Measurements from ENCODE around the gene BCS1L. TPM values are rescaled to one million over a fixed set of nuclear protein-coding genes. Genes with fewer than 3 reads are reported as not detected.

Gene BCS1L
- total RNA-seq, 1 donor from 2014 or later, result 36.5 TPM

GRCh38 chr2:218644721-218645120, 14.8 kb upstream of the BCS1L start:
- H3K4me1 Mint-ChIP-seq (ENCODE audit: unreplicated experiment), result no peaks in the 10 kb centered on the region
- no peak for DNase-seq (ENCODE audit: extremely low spot score, unreplicated experiment)
- TF ChIP-seq, protein P1, sequence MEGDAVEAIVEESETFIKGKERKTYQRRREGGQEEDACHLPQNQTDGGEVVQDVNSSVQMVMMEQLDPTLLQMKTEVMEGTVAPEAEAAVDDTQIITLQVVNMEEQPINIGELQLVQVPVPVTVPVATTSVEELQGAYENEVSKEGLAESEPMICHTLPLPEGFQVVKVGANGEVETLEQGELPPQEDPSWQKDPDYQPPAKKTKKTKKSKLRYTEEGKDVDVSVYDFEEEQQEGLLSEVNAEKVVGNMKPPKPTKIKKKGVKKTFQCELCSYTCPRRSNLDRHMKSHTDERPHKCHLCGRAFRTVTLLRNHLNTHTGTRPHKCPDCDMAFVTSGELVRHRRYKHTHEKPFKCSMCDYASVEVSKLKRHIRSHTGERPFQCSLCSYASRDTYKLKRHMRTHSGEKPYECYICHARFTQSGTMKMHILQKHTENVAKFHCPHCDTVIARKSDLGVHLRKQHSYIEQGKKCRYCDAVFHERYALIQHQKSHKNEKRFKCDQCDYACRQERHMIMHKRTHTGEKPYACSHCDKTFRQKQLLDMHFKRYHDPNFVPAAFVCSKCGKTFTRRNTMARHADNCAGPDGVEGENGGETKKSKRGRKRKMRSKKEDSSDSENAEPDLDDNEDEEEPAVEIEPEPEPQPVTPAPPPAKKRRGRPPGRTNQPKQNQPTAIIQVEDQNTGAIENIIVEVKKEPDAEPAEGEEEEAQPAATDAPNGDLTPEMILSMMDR (IDR thresholded peaks at IDR 0.05), result no peak
- H3K4me3 Mint-ChIP-seq (ENCODE audit: unreplicated experiment), result no peak overlapping the region
- no peak overlapping the region for H3K27ac Mint-ChIP-seq (ENCODE audit: unreplicated experiment)
- H3K36me3 Mint-ChIP-seq (ENCODE audit: unreplicated experiment), result peaks cover 30% of the 10 kb centered on the region
- no peaks in the 10 kb centered on the region for H3K9me3 Mint-ChIP-seq (ENCODE audit: unreplicated experiment)
- H3K27me3 Mint-ChIP-seq (ENCODE audit: unreplicated experiment), result no peaks in the 10 kb centered on the region

DNA sequence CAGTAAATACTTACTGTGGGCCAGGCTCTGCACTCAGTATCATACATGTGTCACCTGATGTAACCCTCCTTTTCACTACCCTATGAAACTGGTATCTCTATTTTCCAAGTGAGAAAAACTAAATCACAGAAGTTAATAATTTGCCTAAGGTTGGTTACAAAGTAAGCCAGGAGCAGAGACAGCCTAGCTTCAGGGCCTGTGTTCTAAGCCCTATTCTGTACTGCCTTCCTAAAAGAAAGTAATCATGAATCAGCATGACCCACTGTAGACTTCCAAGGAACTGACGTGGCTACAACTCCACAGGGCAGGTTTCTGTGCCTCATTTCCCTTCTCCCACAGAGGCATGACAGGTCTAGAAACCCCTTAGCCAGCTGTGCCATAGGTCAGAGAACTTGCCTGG, 14.4 kb upstream of the BCS1L start:
- Mint-ChIP-seq H3K4me3 (ENCODE audit: unreplicated experiment) (no peak overlapping the region), H3K36me3 (ENCODE audit: unreplicated experiment) (peaks cover 31% of the 10 kb centered on the region), H3K27ac (ENCODE audit: unreplicated experiment) (no peak overlapping the region), H3K4me1 (ENCODE audit: unreplicated experiment) (no peaks in the 10 kb centered on the region), H3K27me3 (ENCODE audit: unreplicated experiment) (no peaks in the 10 kb centered on the region), H3K9me3 (ENCODE audit: unreplicated experiment) (no peaks in the 10 kb centered on the region)
- TF ChIP-seq, protein P1 (IDR thresholded peaks at IDR 0.05), result no peak
- DNase-seq (ENCODE audit: extremely low spot score, unreplicated experiment), result no peak

DNA sequence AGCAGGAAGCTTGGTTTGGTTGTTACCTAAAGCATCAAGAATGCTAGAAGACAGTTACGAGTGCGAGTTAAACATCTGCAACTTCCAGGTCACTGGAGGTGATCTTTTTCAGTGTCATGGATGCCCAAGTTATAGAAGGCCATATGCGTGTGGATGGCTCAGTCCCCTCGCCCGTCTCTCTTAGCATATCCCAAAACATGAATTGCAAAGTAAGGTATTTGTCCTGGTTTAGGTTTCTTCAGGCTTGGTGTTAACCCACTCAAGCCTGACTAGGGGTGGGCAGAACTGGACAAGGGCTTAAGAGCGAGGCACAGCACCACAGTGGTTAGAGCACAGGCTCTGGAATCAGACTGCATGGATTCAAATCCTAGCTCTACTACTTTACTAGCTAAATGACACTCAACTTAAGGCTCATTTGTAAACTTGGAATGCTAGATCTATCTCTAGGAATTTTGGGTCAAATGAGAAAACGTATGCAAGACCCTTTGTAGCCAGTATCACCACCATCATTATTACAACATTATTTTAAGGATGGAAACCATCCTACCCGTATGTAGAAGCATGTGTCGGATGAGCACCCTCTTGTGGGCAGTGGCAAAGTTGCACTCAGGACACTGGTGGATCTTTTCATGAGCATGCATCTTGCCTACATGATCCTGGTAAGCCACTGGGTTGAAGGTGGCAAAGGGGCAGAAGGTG, 11.2 kb upstream of the BCS1L start:
- Mint-ChIP-seq H3K9me3 (ENCODE audit: unreplicated experiment) (no peaks in the 10 kb centered on the region), H3K27me3 (ENCODE audit: unreplicated experiment) (no peaks in the 10 kb centered on the region), H3K4me1 (ENCODE audit: unreplicated experiment) (no peaks in the 10 kb centered on the region), H3K27ac (ENCODE audit: unreplicated experiment) (no peak overlapping the region), H3K4me3 (ENCODE audit: unreplicated experiment) (no peak overlapping the region), H3K36me3 (ENCODE audit: unreplicated experiment) (peaks cover 36% of the 10 kb centered on the region)
- DNase-seq (ENCODE audit: extremely low spot score, unreplicated experiment), result no peak
- TF ChIP-seq, protein P1 (IDR thresholded peaks at IDR 0.05), result peak; percentile 86

GRCh38 chr2:218648787-218649100, 10.7 kb upstream of the BCS1L start:
- Mint-ChIP-seq H3K27me3 (ENCODE audit: unreplicated experiment) (no peaks in the 10 kb centered on the region), H3K36me3 (ENCODE audit: unreplicated experiment) (peaks cover 36% of the 10 kb centered on the region), H3K4me1 (ENCODE audit: unreplicated experiment) (no peaks in the 10 kb centered on the region), H3K4me3 (ENCODE audit: unreplicated experiment) (no peak overlapping the region), H3K27ac (ENCODE audit: unreplicated experiment) (no peak overlapping the region), H3K9me3 (ENCODE audit: unreplicated experiment) (no peaks in the 10 kb centered on the region)
- TF ChIP-seq, protein P1 (IDR thresholded peaks at IDR 0.05), result no peak
- DNase-seq (ENCODE audit: extremely low spot score, unreplicated experiment), result no peak

DNA sequence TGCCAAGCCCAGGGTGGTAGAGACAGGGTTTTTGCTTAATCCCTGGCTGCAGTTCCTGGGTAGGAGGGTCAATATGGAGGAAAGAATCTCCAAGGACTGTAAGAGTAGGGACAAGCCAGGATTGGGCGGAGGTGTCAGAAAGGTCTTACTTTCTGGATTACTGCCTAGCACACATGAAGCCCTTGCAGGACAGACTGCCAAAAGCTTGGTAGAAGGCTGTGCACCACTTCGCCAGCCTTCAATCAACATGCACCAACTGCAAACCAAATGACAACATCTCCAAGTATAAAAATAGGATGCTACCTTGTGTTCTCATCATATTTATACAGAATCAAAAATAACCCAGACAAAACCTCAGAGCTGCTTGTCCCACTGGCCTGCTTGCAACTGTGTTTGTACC, 3.7 kb upstream of the BCS1L start:
- Mint-ChIP-seq H3K36me3 (ENCODE audit: unreplicated experiment) (peaks cover 19% of the 10 kb centered on the region), H3K4me3 (ENCODE audit: unreplicated experiment) (no peak overlapping the region), H3K4me1 (ENCODE audit: unreplicated experiment) (peaks cover 24% of the 10 kb centered on the region), H3K27me3 (ENCODE audit: unreplicated experiment) (no peaks in the 10 kb centered on the region), H3K9me3 (ENCODE audit: unreplicated experiment) (no peaks in the 10 kb centered on the region), H3K27ac (ENCODE audit: unreplicated experiment) (no peak overlapping the region)
- DNase-seq (ENCODE audit: extremely low spot score, unreplicated experiment), result no peak
- TF ChIP-seq, protein P1 (IDR thresholded peaks at IDR 0.05), result no peak
